Pericardium fibroblast (primary cell): ENCODE results near the gene PARP3. TPM values are rescaled to one million over a fixed set of nuclear protein-coding genes. Genes with fewer than 3 reads are reported as not detected.

Source experiments
- total RNA-seq: library from RNA; depleted of rRNA; stranded (reverse); fragments of >200 nt; gene quantifications from 2 replicates; pipeline ENCODE4 v1.2.3, GENCODE V29; 2015

PARP3 gene
- total RNA-seq, result 13.4 and 14.6 TPM in 2 replicates

DNA sequence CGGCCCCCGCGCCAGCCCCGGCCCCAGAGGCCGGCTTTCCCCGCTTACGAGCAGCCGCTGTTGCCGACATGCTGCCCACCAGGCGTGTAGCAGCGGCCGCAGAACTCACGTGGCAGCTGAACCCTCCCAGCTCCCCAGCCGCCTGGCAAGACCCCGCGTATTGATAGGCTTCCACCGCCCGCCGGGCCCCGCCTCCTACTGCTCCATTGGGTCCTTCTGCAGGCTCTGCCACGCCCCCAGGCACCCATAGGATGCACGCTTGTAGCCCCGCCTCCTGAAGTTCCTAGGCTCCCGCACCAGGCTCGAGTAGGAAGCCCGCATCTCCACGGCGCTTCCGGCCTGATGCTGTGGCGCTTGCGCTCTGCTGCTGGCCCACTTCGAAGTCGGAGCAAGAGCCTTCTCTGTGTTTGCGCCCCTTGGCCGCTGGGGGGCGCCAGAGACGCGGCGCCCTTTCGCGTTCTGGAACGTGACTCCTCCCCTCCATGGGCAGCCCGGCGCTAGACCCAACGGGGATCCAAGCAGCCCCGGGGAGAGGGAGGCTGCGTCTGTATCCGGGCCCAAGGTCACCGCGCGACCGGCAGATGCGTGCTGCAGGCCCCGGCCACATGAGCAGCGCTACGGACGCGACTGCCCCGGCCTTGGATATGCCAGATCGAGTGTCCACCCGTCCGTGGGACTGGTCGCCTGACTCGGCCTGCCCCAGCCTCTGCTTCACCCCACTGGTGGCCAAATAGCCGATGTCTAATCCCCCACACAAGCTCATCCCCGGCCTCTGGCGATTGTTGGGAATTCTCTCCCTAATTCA lies at the start of gene PARP3, which contains the start of gene RRP9:
Gene PARP3, plus strand, starts transcription at position 566 of the 805 bp plus-strand sequence. CDS start 993 bp downstream, outside the sequence.
Gene RRP9, minus strand, starts transcription at position 107 of the 805 bp plus-strand sequence. Its CDS starts 37 bp downstream, at position 70.

DNA sequence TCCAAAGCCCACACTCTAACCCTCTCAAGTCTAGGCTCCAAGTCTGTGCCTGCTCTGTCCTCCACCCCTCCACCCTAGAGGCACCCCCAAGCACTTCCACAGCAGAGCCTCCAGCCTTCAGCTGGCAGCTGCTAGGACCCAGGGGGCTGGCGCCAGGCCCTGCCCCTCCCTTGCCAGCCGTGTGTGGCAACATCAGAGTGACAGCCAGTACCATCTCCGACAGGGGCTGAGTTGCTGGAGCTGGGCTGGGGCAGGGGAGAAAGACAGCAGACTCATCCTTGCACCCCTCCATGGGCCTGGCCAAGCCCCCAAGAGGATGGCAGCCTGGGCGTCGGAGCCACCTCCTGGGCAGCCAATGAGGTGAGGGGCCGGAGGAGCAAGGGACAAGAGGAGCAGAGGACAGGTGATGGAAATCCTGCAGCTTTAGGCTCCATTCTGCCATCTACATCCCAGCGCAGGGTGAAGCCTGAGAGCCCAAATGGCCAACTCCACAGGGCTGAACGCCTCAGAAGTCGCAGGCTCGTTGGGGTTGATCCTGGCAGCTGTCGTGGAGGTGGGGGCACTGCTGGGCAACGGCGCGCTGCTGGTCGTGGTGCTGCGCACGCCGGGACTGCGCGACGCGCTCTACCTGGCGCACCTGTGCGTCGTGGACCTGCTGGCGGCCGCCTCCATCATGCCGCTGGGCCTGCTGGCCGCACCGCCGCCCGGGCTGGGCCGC lies 13.2 kb downstream of the PARP3 start, which contains the start of gene GPR62:
Gene GPR62, plus strand, starts transcription at position 207 of the 718 bp plus-strand sequence. Its CDS starts 272 bp downstream, at position 479.

DNA sequence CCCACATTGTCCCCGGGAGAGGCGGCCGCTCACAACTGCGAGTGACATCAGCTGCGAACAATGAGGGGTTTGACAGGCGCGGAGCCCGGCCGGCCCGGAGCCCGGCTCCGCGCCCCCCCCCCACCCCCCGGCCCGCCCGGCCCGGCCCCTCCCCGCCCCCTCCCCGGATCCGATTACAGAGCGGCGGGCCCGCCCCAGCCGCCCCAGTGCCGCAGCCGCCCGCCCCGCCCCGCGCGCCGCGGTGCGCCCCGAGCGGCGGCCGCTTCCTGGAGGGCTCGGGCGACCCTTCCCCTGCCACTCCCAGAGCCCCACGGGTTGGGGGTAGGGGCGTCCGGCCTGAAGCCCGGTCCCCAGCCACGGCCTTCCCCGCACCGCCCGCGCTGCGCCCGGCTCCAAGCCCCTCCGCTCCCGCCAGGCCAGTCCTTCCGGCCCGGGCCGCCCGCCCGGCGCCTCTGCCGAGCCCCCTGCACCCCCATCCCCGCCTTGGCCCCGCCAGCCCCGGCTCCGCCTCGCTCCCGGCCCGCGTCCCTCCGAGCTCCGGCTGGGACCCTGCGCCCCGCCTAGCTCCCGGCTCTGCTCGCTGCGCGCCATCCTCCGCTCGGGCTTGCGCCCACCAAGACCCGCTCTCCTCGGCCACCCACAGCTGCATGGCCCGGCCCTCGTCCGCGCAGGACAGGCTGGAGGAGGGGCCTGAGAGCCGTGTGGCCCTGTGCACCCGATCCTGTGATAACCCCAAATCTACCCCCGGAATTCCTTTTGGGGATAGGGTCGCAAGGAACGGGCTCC lies 25.4 kb downstream of the PARP3 start, which contains the start of gene PCBP4:
Gene PCBP4, minus strand, starts transcription at position 71 of the 786 bp plus-strand sequence. CDS start 6,214 bp downstream, outside the sequence.

DNA sequence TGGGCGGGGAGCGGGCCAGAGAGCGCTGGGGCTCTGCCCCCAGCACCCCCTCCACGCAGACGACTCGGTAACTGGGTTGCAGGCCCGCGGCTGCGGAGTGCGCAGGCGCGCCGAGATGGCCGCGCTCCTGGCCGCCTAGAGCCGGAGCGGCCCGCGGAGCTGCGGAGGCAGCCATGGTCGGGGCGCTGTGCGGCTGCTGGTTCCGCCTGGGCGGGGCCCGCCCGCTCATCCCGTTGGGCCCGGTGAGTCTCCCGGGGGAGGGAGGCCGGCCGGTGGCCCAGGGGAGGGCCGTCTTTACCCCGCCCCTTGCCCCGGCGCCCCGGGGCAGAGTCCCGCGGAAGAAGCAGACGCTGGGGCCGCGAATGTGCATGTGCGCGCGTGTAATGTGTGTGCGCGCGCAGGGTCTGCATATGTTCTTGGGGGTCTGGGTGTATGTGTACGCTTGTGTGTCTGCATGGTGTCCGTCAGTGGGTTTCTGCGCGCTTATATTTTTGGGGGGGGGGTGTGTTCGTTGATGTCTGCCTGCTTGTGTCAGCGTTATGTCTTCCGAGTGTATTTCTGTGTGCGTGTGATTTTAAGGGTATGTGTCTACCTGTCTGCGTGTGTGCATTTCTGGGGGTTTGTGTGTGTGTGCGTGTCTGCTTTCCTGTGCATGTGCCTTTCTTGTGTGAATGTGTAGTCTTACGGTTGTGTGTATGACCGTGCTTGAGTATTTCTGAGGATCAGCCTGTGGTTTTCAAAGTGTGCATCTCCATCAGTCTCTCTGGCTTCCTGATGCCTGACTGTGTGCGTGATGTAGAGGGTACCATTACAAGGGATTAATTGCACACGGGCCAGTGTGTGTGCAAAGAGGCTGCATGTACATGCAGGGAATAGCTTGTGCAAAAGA lies 33.0 kb downstream of the PARP3 start, which contains the start of gene ABHD14A:
Gene ABHD14A, plus strand, starts transcription at position 102 of the 889 bp plus-strand sequence. Its CDS starts 72 bp downstream, at position 174.

DNA sequence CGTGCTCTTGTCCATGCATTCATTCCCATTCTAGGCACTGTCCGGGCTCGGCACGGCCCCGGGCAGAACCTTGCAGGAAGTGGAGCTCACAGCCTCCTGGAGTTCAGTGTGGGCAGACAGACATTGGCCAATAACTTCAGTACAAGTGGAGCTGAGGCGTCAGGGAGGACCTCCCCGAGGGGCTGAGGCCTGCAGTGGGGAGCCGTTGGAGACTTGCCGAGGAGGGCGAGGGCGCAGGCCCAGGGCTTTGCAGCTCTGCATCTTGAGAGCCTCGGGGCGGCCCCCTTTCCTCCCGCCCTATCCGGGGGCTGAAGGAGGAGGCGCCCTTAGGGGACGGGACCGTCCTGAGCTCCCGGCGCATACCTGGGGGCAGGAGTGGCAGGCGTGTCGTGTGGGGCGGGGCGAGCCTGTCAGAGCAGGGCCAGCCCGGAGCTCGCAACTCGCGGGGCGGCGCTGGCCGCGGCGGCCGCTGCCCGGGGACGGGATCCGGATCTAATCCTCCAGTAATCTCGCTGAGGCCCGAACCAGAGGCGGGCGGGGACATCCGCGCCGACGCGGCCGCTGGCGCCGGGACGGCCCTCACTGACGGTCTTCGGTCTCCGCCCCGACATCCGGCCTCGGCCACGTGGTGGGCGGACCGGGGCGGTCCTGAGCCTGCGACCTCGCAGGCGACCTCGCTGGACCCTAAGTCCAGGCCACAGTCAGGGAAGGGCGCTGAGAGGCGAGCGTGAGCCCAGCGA lies 40.8 kb downstream of the PARP3 start, which contains the start of gene ACY1:
Gene ACY1, plus strand, starts transcription at position 698 of the 740 bp plus-strand sequence. CDS start 530 bp downstream, outside the sequence.

DNA sequence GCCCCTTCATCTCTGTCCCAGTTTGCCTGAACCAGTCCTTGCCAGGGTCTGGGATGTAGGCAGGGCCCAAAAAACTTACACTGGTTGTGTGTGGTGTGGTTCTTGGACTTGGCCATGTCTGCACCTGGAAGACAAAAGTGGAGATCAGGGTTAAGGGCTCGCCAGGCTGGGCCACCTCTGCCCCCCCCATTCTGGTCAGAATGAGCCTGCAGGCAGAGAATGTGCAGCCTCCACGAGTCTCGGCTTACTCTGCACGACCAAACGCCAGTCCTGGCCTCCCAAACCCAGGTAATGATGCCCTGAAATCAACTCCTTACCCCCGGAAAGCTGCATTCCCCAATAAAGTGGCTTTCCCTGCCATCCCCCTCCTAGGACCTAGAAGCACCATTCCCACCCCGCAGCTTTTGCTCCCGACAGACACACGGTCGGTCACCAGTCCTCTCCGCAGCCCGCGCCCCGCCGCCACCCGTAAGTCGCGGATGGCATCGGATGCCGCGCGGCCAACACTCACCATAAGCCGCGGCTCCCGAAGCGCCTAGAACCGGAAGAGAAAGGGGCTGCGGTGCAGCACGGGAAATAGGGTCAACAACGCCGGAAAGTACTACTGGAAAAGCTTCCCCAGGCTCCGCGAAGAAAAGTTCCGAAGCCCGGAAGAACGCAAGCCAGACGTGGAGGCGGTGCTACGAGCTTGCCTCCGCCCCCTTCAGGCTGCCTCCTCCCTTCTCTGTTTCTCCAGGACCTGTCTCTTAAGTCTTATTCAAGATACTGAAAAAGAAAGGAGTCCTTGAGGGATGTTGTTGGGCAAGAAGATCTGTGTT lies 53.4 kb downstream of the PARP3 start, which contains the start of gene RPL29:
Gene RPL29, minus strand, starts transcription at position 550 of the 818 bp plus-strand sequence. Its CDS starts 434 bp downstream, at position 116.

Other genes starting within 250 kb of the PARP3 start
- under 0.01 and 0.43 TPM in 2 replicates for gene GRM2, start 235.3 kb upstream of the PARP3 start, total RNA-seq
- not detected in 2 replicates for gene IQCF6, start 163.1 kb upstream of the PARP3 start, total RNA-seq
- not detected in 2 replicates for gene IQCF2, start 80.7 kb upstream of the PARP3 start, total RNA-seq
- gene IQCF5, start 66.8 kb upstream of the PARP3 start, total RNA-seq, result not detected in 2 replicates
- not detected in 2 replicates for gene IQCF1, start 39.0 kb upstream of the PARP3 start, total RNA-seq
- gene RRP9, start 459 bp upstream of the PARP3 start, total RNA-seq, result 21.3 and 24.4 TPM in 2 replicates
- gene GPR62, start 13.0 kb downstream of the PARP3 start, total RNA-seq, result 0.17 TPM in 1 of 2 replicates, not detected in the other
- 30.9 and 36.5 TPM in 2 replicates for gene PCBP4, start 25.1 kb downstream of the PARP3 start, total RNA-seq
- 52.4 and 73.8 TPM in 2 replicates for gene ABHD14B, start 31.7 kb downstream of the PARP3 start, total RNA-seq
- gene ABHD14A, start 32.7 kb downstream of the PARP3 start, total RNA-seq, result 30.2 and 43.5 TPM in 2 replicates
- gene ACY1, start 41.2 kb downstream of the PARP3 start, total RNA-seq, result 45.4 and 56.4 TPM in 2 replicates
- gene RPL29, start 53.5 kb downstream of the PARP3 start, total RNA-seq, result 2,355 and 3,402 TPM in 2 replicates
- 7.3 and 10.6 TPM in 2 replicates for gene DUSP7, start 114.2 kb downstream of the PARP3 start, total RNA-seq
- 1.2 and 2.2 TPM in 2 replicates for gene POC1A, start 212.1 kb downstream of the PARP3 start, total RNA-seq